ENCODE data around the gene DLST.

Gene DLST

DNA sequence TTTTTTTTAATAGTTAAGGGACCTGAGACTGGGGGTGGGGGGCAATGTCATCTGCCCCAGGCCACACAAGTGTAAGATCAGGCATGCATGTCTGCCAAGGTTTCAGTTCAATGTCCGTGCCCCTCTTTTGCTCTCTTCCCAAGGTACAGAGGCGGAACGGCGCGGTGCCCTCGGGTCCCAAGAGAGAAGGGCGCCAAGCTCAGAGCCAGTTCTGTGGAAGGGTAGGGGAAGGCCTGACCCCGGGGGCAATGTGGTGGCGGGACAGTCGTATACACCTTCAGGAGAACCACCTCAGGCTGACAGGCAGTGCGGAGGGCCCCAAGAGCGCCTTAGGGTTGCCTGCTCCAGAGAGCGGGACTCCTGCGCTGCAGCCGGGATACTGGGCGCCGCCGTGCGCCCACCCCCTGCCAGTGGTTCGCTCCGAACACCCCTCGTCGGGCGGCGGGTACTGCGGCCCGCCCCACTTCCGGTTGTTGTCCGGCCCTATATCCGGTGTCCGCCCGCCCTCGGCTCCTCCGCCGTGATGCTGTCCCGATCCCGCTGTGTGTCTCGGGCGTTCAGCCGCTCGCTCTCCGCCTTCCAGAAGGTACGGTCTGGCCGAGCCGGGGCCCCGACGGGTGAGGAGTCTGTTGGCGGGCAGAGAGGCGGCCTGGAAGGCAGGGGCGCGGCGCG is at the start of gene DLST:
Gene DLST (plus strand): TSS at position 486 of the 672 bp plus-strand sequence. CDS start 38 bp downstream, at position 524.
- DNase-seq (ENCODE audit: low read depth), result peak; percentile 71

DNA sequence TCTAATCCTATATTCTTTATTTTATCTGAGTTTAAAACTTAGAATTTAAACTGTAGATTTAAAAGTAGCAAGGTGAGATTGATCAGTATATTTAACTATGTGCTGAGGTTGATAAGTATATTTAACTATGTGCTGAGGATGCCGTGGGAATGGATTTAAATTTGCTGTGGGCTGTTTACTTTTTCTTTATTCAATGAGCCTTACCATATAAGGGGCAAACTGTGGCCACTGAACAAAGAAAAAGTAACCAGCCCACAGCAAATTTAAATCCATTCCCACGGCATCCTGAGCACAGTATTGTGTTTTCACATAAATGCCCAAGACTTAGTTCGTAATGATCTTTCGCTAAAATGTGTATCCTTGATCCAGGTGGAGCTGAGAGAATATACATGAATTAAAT is 48.9 kb upstream of the DLST start:
- no peak for DNase-seq (ENCODE audit: low read depth)

DNA sequence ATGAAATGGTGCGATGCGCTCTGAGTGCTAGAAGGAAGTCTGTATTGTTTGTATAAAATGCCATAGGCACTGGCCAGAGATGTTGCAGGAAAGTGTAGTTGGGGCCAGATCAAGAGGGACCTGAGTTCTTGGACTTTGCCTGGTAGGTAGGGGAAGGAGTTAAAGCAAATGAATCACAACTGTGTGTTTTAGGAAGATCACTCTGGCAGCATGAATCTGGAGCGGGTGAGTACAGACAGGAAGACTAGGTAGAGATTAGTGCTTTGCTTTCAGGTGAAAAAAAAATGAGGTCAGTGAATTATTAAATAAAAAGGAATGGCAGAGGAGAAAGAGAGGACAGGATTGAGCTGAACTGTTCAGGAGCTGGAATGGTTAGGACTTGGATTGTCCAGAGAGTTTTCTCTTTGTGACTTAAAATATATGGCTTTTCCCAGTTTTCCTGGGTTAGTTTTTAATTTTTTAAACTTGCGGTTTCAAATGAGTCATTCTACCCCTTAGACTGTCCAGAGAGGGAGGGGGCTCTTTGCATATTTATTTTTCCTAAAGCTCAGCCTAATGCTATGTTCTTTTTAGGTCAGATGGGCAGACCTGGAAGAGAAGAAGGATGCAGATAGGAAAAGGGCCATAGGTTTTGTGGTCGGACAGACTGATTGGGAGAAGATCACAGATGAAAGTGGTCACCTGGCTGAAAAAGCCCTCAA is 46.9 kb upstream of the DLST start:
- DNase-seq (ENCODE audit: low read depth), result no peak

DNA sequence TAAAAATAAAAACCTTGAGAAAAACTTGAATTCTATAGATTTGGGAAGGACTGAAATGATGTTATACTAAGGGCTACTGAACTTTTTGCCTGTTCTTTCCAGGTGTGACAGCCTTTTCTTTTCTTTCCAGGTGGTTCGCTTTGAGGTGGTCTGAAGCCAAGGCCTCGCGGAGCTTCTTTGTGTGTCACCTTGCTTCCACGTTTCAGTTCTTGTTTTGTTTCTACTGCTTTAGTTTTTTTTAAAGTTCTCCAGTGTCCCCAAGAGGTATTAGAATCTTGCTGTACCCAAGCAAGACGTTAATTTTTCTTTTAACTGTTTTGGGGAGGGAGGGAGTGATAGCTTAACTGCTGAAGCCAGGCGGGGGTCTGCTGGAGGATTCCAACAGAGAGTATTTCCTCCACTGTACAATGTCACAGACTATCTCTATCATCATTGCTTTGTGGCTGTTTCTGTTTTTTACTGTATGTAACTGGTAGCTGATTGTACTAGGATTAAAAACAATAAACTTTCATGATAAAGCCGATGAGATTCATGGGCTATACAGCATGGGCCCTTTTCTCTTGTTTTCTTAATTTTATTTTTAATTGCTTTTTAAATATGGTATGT is 46.0 kb upstream of the DLST start:
- DNase-seq (ENCODE audit: low read depth), result no peak

DNA sequence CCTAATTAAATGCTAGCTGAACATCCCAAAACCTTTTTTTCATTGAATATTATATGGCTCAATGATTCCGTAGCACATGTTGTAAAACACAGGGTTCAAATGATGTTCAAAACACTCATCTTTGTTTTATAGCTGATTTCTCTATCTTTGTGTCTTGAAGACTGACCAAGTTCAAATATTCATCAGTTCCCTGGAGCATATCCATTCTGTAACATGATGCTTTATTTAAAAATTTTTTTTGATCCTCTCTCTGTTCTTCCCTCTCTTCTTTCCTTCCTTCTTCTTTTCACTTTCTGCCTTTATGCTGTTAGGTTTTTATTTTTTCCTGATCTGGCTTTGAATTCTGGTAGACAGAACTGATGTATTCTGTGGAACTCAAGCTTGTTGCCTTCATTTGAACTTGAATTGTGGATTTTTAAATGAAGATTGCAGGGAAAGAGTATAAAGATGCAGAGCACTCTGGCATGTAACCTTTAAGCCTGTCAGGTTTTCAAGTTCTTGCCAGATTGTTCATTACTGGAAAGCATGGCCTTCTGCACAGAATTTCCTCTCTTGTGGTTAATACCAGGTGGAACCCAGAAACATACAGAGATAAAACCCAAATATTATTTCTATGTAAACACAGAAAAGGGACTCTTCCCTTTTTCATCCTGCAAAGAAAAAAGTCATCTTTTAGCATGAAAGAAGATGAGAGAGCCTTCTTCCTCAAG is 45.3 kb upstream of the DLST start:
- DNase-seq (ENCODE audit: low read depth), result no peak

DNA sequence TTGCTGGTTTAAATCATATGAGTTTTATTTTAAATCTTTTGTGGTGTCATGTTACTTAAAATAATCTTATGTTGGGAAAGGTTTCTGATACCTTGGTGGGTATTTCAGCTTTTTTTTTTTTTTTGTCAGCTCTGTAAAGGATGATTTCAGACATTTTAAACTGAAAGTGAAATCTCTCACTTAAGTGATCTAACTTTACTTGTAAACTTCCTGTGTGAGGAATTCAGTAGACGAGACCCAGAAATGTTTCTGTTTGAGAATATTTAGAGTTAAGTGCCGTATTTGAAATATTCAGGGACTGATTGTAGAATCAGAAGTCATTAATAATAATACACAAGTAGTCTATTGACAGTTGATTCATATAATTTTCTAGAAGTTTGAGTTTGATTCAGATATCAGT is 43.5 kb upstream of the DLST start:
- no peak for DNase-seq (ENCODE audit: low read depth)

DNA sequence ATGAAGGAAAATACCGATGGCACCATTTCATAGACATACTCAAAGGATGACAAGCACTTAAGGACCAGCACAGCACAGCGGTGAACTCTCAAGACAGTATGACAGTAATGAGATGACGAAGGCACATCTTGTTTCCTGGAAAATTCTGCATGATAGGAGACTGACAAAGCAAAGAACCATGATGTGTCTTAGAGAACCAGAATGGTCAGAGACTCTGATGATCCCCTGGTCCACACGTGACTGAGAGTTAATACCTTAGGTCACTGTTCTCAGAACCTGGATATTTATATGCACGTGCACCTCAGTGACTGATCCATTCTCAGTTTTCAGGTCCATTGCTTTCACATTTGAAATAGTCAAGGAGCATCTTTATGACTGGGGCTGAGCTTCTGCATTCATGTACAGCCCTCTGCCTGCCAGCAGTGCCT is 41.1 kb upstream of the DLST start:
- no peak for DNase-seq (ENCODE audit: low read depth)

DNA sequence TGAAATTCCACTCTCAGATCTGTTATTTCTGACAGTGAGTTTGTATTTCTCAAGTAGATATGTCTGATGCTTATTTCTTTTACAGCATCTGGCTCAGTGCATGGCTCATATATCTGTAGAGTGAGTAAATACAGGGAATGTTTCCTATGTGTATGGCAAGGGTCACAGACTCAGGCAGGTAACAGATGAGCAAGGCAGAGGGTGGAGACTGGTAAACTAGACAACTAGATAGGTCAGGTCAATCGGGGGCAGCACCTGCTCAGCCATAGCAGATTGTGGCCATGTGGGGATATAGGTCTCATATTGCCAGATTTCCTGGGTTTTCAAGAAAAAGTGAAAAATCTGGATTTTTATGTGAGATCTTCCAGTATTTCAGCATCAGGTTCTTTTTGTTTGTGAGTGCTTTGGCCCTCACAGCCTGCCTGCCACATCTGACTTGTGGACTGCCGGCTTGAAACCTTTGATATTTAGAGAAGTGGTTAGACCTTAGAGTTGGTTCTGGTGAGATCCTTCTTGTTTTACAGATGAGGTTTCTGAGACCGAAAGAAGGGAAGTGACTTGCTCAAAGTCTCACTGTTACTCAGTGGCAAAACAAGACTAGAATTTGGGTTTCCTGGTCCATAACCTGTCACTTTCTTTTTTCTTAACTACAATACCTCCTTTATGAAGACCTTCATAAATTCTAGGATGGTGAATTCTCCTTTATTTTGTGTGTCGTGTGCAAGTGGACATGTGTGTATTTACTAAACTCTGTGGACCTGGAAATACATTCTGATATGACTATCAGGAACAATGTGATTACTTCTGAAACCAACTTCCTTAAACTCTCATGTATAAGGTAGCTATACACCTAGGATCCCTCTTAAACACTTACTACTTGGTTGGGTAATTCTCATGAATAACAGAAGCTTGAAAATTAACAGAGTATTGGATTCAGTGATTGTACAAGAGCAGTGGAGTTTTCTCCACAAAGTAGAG is 40.2 kb upstream of the DLST start:
- no peak for DNase-seq (ENCODE audit: low read depth)

DNA sequence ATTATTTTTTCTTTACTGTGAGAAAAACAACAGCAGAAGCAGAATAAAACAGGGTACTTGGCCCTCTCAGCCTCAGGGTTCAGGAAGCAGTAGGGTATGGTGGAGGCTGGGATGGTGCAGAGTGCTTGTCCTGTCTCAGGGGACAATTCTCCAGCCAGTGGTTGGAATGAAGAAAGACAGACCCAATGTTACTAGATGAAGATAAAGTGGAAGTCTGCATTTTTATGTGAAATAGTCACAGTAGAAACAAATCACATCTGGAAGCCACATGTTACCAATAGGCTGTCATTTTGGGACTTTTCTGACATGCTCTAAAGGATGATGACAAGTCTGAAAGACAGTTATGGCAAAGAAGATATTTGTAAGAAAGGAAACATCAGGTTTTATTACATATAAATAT is 38.1 kb upstream of the DLST start:
- DNase-seq (ENCODE audit: low read depth), result peak; percentile 62

DNA sequence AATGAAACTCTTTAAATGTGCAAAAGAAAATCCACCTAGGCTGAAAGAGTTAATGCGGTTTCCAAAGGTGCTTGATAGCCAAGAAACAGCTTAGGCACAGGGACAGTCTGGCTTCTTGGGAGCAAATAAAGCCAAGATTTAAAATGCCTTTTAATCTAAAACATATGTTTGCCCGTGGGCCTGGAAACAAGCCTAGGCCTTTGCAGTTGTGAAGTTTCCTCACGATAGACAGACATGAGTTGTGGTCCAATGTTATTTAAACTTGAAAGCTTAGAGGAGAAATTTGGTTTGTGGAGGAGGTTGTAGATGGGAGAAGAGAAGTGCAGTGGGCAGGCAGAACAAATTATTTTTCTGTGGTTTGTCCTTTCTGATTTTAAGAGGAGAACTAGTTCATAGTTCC is 35.5 kb upstream of the DLST start:
- peak; percentile 75 for DNase-seq (ENCODE audit: low read depth)

DNA sequence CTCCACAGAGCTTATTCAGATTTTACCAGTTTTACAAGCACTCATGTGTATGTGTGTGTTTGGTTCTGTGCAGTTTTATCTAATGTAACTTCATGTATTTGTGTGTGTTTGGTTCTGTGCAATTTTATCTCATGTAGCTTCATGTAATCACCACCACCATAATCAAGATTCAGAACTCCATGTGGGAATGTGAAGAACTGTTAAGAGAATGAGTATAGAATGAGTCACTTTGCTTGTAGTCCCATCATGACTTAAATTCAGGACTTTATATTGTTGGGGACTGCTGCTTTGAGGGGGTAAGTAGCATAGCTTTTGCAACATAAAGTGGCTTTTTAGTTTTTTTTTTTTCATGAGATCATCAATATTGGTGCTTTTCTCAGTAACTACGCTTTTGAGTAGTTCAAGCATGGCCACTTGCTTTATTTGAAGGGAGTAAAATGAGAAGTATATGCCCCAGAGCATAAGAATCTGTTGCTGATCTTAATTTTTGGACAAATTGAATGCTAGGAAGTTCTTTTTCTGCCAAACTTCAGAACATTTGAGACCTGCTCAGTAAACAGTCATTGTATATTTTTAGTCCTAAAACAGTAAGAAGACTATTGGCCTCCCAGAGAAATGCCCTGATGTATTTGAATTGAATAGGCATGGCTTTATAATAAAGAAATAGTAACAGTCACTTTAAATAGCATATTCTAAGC is 34.6 kb upstream of the DLST start:
- DNase-seq (ENCODE audit: low read depth), result no peak

DNA sequence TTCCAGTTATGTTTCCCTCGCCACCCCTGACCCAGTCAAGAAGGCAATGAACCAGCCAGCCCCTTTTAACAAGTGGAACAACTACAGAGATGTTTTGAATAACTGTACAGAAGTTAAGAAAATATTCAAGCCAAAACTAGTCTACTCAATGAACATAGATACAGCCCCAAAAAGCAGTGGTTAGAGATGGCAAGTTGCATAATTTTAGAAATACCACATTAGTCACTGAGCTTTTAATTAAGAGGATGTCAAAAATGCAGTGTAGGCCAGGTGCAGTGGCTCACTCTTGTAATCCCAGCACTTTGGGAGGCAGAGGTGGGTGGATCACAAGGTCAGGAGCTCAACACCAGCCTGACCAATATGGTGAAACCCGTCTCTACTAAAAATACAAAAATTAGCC is 32.9 kb upstream of the DLST start:
- no peak for DNase-seq (ENCODE audit: low read depth)

DNA sequence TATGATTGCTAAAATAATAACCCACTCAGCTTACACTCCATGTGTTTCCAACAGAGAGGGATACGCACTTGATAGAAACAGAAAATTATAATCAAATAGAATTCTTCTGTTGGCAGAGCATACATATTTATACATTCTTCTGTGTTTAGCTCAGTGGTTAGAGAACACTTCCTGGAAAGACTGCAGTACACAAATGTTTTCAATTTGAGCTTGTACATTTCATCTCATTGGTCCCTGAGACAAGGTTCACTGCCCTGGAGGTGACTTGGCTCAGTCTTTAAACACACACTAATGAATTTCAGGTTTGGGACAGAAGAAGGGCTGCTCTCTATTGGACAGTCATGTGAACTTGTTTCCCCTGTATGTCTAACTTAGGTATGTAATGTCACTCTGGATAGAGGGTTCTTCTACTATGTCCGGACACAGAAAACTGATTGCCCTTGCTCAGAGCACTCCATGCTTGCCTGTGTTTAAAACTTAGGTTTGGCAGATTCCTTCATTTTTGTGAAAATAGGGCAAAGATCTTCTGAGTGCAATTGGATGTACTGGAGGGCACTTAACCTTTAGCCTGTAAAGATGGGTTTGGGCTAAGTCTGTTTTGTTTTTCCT is 28.7 kb upstream of the DLST start:
- DNase-seq (ENCODE audit: low read depth), result peak; percentile 65

DNA sequence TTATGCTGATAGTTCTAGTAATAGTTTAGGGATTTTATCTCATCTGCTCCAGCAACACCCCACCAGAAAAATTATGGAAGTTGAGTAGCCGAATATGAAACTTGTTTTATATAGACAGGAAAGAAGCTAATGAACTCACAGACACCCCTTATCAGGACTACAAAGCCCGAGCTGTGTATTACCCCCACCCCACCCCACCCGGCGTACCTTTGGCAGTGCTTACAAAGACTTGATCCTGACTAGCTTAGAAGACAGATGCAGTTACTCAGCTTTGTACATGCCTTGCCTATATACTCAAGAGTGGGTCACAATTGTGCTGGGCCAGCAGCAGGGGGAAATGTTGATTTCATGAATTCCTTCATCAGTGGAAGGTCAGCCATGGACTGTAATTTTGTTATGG is 28.1 kb upstream of the DLST start:
- no peak for DNase-seq (ENCODE audit: low read depth)

DNA sequence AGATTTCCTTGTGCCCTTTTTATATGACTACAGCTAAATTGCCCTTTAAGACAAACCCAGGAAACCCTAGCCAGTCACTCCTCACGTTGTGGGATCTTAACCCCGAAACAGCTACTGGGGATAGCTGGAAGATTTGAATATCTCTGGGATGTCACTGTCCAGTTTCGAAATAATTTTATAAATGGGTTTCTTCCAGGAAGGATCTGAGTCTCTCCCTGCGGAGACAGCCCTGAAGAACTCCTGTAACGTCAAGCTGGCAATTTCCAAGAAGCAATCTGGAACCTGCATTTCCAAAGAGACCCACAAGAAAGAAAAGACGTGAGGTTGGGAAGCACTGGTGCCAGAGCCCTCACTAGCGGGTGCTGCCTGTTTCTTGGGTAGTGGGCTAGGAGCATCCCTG is 26.7 kb upstream of the DLST start:
- DNase-seq (ENCODE audit: low read depth), result no peak

DNA sequence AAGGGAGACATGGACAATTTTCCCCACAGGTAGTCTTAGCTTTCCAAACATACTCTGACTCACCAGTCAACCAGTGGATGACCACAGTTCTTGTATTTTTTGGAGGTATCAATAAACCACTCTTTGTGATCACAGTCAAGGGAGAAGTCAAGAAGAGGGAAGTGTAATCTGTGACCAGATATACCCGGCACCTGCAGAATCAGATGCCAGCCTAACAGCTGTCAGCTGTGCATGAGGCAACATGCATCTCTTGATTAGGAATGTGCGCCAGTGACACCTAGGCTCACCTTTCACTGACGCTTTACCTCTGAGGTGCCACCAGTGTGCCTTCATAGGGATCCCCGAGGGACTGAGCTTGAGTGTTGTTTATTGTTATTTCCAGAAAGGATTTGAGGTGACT is 25.8 kb upstream of the DLST start:
- DNase-seq (ENCODE audit: low read depth), result no peak

DNA sequence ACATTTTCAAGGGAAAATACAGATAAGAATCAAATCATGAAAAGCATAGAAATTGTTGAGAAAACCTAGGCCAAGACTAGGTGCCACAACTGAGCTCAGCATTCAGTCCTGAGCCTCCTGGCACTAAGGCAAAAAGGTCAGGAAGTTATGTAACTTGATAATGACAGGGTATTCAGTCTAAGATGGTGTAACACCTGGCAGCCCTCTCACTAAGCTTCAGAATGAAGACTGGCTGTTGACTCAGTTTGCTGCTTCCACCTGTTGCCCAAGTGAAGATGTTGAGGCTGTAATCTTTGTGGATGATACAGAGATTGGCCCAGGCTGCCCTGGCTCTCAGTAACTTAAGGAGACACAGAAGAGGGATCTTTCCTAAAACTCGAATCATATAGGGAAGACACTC is 25.4 kb upstream of the DLST start:
- DNase-seq (ENCODE audit: low read depth), result no peak

DNA sequence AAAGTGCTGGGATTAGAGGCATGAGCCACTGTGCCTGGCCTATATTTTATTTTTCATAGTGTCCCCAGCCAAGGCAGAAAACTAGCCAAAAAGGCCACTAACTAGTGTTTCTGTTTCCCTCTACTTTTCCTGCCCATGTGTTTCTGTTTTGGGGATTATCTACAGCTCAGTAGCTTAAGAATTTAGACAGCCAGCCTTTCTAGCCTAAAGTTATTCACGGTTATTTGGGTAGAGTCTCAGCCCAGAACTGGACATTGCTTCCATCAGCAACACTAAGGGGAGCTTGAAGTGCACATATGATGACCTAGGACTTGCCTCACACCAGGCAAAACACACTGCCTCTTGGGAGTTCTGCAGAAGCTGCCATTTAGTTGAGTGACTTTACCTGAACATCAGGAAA is 23.7 kb upstream of the DLST start:
- DNase-seq (ENCODE audit: low read depth), result no peak

DNA sequence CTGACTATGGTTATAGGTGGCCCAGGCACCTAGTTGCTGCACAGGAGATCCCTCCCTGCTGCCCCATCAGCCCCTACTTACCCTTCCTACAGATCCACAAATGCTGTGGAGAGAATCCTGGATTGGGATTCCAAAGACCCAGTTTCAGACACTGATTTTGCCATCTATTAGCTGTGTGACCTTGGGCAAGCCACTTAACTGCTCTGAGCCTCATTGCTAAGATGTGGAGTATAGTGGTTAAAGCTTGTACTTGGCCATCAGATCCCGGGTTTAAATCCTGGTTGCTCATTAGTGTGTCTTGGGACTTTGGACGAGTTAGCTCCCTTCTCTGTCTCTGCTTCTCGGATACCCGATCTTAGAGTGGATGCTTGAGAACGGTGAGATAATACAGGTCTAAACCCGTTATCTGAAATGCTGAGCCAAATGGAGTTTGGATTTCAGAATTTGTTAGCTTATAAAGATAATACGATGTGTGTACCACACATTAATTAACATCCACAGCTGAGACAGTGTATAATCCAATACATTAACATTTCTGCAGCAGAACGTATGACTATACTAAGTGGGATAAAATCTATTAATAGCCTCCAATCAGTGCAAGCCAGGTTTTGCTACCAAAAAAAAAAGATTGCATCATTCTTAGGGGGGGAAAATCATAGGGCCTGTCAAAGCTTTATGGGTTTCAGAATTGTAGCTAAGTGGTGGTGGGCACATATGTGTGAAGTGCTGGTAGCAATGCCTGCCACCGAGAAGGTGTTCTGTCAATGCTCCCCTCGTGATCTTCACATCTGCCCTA is 21.8 kb upstream of the DLST start:
- DNase-seq (ENCODE audit: low read depth), result no peak
